NCI-H748 treated with DMSO at 0.1 percent for 48 hours (cell line): ENCODE measurements around the gene PDE10A.
"Not testable (repeated sequence)": the region's sequence is repeated elsewhere in the genome, so short reads cannot be mapped to it uniquely, and the experiment has no call there.

Experiments used
- DNase-seq: peaks from one replicate; lab custom pipeline; 2025; lab: John Stamatoyannopoulos, UW

PDE10A gene

GRCh38 chr6:165624871-165625639, 38.0 kb downstream of the PDE10A start:
- no peak for DNase-seq

GRCh38 chr6:165621940-165622339, 41.1 kb downstream of the PDE10A start:
- no peak for DNase-seq

GRCh38 chr6:165618891-165619290, 44.1 kb downstream of the PDE10A start:
- DNase-seq = not testable (repeated sequence)

- DNase-seq = no peak
Observed at GRCh38 chr6:165618241-165618640, 44.8 kb downstream of the PDE10A start.

GRCh38 chr6:165617528-165617927, 45.5 kb downstream of the PDE10A start:
- DNase-seq = no peak

GRCh38 chr6:165616116-165616515, 46.9 kb downstream of the PDE10A start:
- no peak for DNase-seq

- DNase-seq = no peak
Observed at GRCh38 chr6:165615636-165616035, 47.4 kb downstream of the PDE10A start.

- DNase-seq = no peak
Observed at GRCh38 chr6:165611294-165611693, 51.7 kb downstream of the PDE10A start.

- DNase-seq = not testable (repeated sequence)
Observed at GRCh38 chr6:165608577-165608976, 54.5 kb downstream of the PDE10A start.

GRCh38 chr6:165606740-165607008, 56.4 kb downstream of the PDE10A start:
- no peak for DNase-seq

- DNase-seq = no peak
Observed at GRCh38 chr6:165605901-165606739, 56.9 kb downstream of the PDE10A start.

- no peak for DNase-seq
Observed at GRCh38 chr6:165605182-165605875, 57.7 kb downstream of the PDE10A start.

- no peak for DNase-seq
Observed at GRCh38 chr6:165602291-165602690, 60.8 kb downstream of the PDE10A start.

- DNase-seq = no peak
Observed at GRCh38 chr6:165600606-165601005, 62.4 kb downstream of the PDE10A start.

GRCh38 chr6:165599596-165600487, 63.2 kb downstream of the PDE10A start:
- no peak for DNase-seq

- DNase-seq = no peak
Observed at GRCh38 chr6:165599121-165599520, 63.9 kb downstream of the PDE10A start.

GRCh38 chr6:165597821-165598220, 65.2 kb downstream of the PDE10A start:
- no peak for DNase-seq

- no peak for DNase-seq
Observed at GRCh38 chr6:165594584-165595333, 68.3 kb downstream of the PDE10A start.

- not testable (repeated sequence) for DNase-seq
Observed at GRCh38 chr6:165592947-165593346, 70.1 kb downstream of the PDE10A start.

GRCh38 chr6:165588515-165588914, 74.5 kb downstream of the PDE10A start:
- DNase-seq = no peak

GRCh38 chr6:165587206-165587605, 75.8 kb downstream of the PDE10A start:
- DNase-seq = no peak
